Stimulated activated CD4-positive, alpha-beta T cell treated with anti-CD3 and anti-CD28 coated beads, TNF-alpha, amount 100 ng/mL, for 4 hours (primary cell): Measurements from ENCODE around the gene ZNF346.

ENCODE experiments used
- DNase-seq, 3 experiments: peaks; one replicate each; pipeline ENCODE4 v3.0.0-alpha.2; 2020; ENCODE audit warnings: low read depth in 3 of 3

The ZNF346 gene

GRCh38 chr5:177094224-177095087 lies 72.0 kb downstream of the ZNF346 start:
- DNase-seq, result no peak

- no peak for DNase-seq
These were observed 72.7 kb downstream of the ZNF346 start for GRCh38 chr5:177095088-177095669.

GRCh38 chr5:177096162-177097015 lies 73.9 kb downstream of the ZNF346 start:
- no peak for DNase-seq

GRCh38 chr5:177097016-177097985 lies 74.8 kb downstream of the ZNF346 start:
- DNase-seq, result no peak

- no peak for DNase-seq
These were observed 75.6 kb downstream of the ZNF346 start for GRCh38 chr5:177098120-177098469.

GRCh38 chr5:177098470-177099141 lies 76.1 kb downstream of the ZNF346 start:
- DNase-seq, result no peak

GRCh38 chr5:177099422-177100093 lies 77.1 kb downstream of the ZNF346 start:
- no peak for DNase-seq

- DNase-seq, result no peak
These were observed 78.2 kb downstream of the ZNF346 start for GRCh38 chr5:177100714-177101121.

GRCh38 chr5:177103523-177104253 lies 81.2 kb downstream of the ZNF346 start:
- DNase-seq, result no peak

GRCh38 chr5:177105691-177106476 lies 83.4 kb downstream of the ZNF346 start:
- no peak for DNase-seq

GRCh38 chr5:177107159-177107558 lies 84.7 kb downstream of the ZNF346 start:
- DNase-seq, result no peak

GRCh38 chr5:177109810-177110209 lies 87.3 kb downstream of the ZNF346 start:
- no peak for DNase-seq

- DNase-seq, result peak; percentile 34 to 44 (median 42)
These were observed 89.4 kb downstream of the ZNF346 start for GRCh38 chr5:177111720-177112394.

- DNase-seq, result no peak
These were observed 90.2 kb downstream of the ZNF346 start for GRCh38 chr5:177112589-177113220.

- peak; percentile 58 to 67 (median 65) for DNase-seq
These were observed 91.3 kb downstream of the ZNF346 start for GRCh38 chr5:177113566-177114424.

GRCh38 chr5:177116631-177117373 lies 94.3 kb downstream of the ZNF346 start:
- DNase-seq, result peak; percentile 63 to 77 (median 76)
